ENCODE measurements around the gene C1QTNF8.

The C1QTNF8 gene

DNA sequence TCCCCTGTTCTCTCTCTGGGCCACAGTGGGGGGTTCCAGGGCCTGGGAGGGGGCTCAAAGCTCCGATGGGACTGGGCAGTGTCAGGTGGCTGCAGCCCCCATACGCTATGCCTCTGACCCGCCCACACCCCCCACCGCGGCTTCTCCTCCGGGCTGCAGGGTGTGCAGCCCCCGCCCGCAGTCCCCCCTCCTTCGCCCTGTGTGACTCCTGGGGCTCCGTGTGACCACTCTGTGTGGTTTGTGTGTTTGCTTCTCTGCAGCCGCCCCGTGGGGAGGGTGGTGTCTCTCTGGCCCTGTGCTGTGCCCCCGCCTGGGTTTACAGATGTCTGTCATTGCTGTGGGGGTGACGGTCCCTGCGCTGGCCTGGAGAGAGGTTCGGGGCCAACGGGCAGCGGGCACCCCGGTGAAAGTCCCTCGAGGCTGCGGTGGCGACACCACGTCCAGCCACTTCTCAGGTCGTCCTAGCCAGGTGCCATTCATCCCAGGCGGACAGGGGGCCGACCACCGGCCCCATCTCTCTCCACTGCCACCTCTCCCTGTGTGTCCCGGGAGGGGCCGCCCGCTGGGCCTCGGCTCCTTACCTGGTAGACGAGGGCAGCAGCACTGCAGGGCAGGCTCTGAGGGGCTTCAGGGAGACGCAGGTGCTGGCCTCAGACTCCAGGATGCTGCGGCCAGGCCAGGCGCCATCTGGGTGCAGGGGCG, 18.0 kb downstream of the C1QTNF8 start:
- no peak for DNase-seq (ENCODE audit: low spot score)

- no peak for DNase-seq (ENCODE audit: low spot score)
Observed at GRCh38 chr16:1076801-1077576, 19.1 kb downstream of the C1QTNF8 start.

DNA sequence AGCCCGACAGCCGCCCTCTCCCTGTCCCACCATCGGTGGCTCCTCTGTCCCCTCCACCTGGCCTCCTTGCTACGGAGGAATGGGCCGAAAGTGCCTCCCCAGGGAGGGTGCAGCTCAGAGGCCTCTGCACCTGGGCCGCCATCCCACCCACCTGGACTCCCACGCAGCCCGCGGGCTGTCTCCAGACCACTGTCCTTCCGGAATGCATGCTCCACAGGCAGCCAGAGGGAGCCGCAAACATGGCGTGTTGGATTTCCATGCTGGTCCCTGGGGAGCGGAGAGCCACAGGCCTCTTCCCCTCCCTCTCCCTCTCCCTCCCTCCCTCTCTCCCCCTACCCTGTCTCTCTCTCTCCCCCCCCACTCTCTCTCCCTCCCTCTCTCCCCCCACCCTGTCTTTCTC, 20.5 kb downstream of the C1QTNF8 start:
- DNase-seq (ENCODE audit: low spot score): no peak

DNA sequence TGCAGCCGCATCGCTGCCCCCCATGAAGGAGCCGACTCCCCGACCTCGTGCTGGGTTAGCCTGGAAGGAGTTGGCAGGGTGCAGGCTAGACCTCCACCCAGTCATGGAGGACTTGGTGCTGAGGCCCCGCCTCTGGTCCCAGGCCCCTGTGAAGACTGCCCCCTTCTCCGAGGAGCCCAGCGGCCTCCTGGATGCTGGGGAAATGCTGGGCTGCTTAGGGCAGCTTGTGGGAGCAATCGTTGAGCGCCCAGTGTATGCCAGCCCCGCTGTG, 21.7 kb downstream of the C1QTNF8 start:
- no peak for DNase-seq (ENCODE audit: low spot score)

DNA sequence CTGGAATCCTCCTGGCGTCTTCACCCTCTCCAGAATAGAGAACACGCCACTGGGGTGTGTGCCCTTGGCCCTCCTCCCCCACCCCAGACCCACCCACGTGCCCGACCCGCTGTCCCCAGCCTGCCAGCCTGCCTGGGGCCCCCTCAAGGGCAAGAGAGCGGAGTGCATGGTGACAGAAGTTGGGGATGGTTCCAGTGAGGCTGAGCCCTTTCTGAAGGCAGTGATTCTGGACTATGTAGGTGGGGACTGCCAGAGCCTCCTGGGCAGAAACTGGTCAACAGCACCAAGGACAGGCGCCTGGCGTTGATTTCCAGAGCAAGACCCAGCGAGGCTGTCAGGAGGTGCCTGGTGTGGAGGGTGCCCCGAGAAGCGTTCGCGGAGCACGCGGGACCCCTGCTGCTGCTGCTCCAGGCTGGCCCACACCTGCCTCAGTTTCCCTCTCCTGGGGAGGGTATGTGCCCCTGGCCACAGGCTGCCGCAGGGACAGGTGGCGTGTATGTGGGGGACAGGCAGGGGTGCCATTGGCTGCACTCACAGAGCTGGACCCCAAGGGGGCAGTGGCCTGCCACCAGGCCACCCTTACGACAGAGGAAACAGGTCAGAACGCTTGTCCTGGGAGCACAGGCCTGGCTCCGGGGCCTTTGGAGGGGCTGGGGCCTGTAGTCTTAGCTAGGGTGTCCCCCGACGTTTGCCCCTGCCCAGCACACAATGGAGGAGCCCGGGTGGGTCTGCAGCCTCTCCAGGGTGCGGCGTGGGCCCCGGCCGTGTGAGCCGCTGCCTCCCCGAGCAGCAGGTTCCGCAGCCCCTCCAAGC, 22.3 kb downstream of the C1QTNF8 start:
- no peak for DNase-seq (ENCODE audit: low spot score)

GRCh38 chr16:1073262-1073558, 22.8 kb downstream of the C1QTNF8 start:
- DNase-seq (ENCODE audit: low spot score): no peak

GRCh38 chr16:1072526-1073261, 23.4 kb downstream of the C1QTNF8 start, which contains the start of gene SSTR5:
Gene SSTR5 (plus strand): TSS chr16:1072747. CDS start chr16:1078869, 6,122 bp downstream.
- no peak for DNase-seq (ENCODE audit: low spot score)

DNA sequence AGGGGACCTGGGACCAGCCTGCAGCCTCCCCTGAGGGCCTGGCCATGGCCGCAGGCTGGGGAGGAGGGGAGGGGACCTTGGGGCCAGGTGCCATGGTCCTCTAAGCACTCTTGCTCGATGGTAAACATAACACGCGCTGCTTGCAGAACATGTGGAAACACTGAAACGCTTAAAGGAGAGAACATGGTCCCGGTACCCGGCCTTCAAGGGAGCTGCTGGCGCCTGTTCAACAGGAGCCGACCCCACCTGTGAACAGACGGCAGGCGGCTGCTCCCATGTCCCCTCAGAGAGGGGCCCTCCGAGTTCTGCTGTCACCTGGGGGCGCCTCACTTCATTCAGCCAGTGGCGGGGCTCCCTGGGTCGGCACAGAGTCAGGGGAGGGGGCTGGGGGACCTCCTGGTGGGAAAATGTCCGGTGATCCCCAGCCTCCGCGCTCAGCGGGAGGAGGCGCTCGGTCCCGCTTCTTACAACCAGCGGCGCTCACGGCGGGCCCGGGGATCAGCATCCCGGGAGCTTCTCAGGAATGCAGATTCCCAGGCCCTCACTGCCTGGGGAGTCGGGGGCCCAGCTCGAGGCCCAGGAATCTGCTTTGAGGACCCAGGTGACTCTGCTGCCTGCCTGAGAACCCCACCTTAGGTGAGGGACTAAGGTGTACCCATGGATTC, 24.4 kb downstream of the C1QTNF8 start:
- DNase-seq (ENCODE audit: low spot score): no peak

DNA sequence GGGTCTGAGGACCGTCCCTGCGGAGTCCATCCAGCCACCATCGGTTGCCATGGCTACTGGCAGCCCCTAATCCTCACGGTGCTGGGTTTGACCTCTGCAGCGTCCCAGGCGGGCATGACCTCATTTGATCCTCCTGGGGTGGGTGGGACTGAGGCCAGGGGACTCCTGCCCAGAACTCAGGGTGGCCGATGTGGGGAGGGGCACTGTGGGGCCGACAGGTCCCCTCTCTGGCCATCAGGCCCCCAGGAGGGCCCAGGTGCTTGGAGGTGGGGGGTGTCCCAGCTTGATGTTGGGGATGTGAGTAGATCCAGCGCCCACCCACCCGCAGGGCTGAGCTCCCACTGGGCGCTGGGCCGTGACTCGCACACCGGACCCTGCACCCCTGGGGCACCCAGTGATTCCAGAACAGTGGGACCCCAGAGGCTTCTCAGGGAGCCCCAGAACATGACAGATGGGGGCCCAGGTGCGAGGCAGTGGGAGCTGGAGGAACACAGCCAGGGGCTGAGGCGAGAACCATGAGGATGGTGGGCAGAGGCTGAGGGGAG, 25.1 kb downstream of the C1QTNF8 start:
- DNase-seq (ENCODE audit: low spot score): no peak

DNA sequence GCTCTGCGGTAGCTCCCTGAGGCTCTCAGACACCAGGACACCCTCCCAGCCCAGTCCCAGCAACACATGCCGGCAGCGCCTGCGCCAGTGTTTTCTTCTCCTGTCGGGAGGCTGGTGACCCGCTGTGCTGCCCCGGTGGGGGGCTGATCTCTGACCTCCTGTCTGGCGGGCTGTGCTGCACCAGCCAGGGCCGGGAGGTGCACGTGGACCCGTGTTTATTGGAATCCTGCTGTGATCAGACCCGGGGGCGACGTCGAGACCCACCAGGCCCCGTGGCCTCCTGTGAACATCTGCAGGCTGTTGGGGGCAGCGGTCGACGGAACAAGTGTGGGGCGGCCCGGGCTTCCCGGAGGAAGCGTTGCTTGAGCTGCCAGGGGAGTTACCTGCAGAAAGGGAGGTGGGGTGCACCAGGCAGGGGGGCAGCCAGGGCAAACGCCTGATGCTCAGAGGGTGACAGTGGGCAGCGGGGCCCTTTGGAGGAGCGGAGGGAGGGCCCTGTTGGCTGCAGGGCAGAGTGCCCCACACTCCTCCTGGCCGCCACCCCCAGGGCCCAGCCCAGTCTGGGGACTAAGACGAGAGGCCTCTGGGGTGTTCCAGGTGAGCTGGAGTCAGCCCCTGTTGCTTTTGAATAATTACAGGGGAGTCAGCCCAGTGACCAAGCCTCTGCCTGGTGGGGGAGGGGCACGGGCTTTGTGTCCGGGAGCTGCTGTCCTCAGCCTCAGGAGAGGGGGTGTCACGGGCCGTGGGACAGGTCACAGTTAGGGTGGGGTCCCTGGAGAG, 25.8 kb downstream of the C1QTNF8 start:
- no peak for DNase-seq (ENCODE audit: low spot score)

- DNase-seq (ENCODE audit: low spot score): no peak
Observed at GRCh38 chr16:1069154-1069553, 26.9 kb downstream of the C1QTNF8 start.

- DNase-seq (ENCODE audit: low spot score): no peak
Observed at GRCh38 chr16:1068451-1068850, 27.6 kb downstream of the C1QTNF8 start.

DNA sequence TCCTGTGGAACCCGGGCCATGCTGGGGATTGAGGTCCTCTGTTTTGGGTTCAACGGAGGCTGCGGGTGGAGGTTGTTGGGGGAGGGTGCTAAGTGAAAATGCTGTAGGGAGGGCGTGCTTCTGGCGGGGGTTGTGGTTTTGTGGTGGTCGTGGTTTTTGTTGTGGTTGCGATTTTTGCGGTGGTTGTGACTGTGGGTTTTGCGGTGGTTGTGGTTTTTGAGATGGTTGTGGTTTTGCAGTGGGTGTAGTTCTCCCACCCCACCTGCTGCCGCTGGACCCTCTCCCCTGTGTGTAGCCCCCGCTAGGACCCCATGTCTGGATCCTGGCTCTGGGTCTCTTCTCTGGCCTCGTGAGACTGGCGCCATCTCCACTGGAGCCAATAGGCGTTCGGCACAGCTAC, 28.4 kb downstream of the C1QTNF8 start:
- DNase-seq (ENCODE audit: low spot score): no peak

DNA sequence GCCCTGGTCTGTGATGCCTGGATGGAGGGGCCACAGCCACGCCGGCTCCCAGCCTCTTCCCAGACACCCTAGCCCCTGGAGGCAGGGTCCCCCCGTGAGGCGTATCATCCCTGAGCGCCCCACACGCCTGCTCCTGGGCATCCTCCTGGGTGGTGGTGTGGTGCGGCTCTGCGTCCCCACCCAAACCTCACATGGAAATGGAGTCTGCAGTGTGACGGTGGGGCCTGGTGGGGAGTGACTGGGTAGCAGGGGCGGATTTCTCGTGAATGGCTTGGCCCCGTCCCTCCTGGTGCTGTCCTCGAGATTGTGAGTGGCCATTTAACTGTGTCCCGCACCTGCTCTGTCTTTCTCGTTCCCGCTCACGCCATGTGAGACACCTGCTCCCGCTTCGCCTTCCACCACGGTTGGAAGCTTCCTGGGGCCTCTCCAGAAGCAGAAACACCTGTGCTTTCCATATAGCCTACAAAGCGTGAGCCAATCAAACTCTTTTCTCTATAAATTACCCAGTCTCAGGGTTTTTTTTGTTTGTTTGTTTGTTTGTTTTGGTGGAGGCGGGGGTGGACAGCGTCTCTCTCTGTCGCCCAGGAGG, 29.4 kb downstream of the C1QTNF8 start:
- DNase-seq (ENCODE audit: low spot score): no peak

DNA sequence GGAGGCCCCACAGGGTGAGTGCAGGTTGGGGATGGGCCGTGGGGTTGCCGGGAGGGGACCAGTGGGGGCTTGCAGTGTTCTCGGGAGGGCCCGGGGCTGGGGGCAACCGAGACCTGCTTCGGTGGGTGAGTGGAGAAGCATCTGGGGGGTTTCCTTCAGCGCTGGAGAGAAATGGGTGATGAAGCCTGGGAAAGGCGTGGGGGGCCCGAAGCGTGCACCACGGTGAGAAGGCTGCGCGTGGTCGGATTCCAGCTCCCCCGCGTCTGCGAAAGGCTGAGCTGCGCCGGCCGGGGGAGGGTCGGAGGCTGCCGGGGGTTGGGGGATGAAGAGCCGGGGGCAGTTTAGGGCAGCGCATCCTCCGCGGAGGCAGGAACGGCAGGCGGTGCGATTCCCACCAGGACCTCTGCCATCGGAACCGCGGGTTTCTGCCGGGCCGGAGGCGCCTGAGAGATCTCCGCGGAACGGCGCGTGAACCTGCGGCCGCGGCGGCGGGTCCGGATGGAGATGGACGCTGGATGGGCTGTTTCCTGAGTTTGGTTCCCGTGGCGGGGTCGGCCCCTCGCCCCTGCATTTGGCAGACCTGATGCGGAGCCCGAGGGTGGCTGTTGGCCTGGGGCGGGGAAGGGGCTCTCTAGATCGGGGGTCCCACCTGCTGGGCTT, 30.4 kb downstream of the C1QTNF8 start:
- DNase-seq (ENCODE audit: low spot score): no peak

DNA sequence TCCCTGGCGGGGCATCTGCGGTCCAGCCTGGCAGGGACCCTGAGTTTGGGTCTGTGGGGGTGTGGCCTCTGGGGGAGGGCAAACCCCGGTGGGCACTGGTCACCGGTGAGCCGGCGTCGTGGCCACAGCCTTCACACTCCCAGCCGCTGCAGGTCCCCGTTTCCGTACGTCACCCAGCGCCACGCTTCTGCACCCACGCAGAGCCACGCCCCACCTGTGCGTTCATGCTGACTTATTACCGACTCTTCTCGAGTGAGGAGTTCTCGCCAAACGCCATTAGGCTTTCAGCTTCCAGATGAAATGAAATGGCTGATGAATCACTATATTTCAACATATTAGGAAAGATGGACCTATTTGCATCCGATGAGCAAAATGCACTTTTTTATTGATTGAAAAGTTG, 32.3 kb downstream of the C1QTNF8 start:
- no peak for DNase-seq (ENCODE audit: low spot score)

GRCh38 chr16:1062895-1063294, 33.1 kb downstream of the C1QTNF8 start:
- DNase-seq (ENCODE audit: low spot score): no peak

- no peak for DNase-seq (ENCODE audit: low spot score)
Observed at GRCh38 chr16:1061769-1062505, 34.1 kb downstream of the C1QTNF8 start.

Data from AG08396 (cell line).